HG02678 (cell line): Measurements from ENCODE around the gene KIAA1586.

Source experiments
- ATAC-seq: cut with Tn5 transposase; IDR thresholded peaks from one replicate; pipeline ENCODE4 v1.9.1; 2021; ENCODE audit warnings: mild to moderate bottlenecking, moderate library complexity; ENCODE audit not compliant: unreplicated experiment

The KIAA1586 gene

GRCh38 chr6:57102976-57103375 is 56.5 kb downstream of the KIAA1586 start:
- no peak for ATAC-seq

- no peak for ATAC-seq
Observed at GRCh38 chr6:57104336-57104735, 57.8 kb downstream of the KIAA1586 start.
